SH-SY5Y (cell line): ENCODE measurements around the gene ROR2.

Source experiments
- GATA2 ChIP-seq: IDR thresholded peaks from 2 replicates; pipeline ENCODE4 v1.6.1; 2011; ENCODE audit warnings: mild to moderate bottlenecking, low read depth, low read length
- GATA3 ChIP-seq: IDR thresholded peaks from 2 replicates; pipeline ENCODE4 v1.6.1; 2011; ENCODE audit warnings: low read depth, mild to moderate bottlenecking, low read length, moderate library complexity

The ROR2 gene

DNA sequence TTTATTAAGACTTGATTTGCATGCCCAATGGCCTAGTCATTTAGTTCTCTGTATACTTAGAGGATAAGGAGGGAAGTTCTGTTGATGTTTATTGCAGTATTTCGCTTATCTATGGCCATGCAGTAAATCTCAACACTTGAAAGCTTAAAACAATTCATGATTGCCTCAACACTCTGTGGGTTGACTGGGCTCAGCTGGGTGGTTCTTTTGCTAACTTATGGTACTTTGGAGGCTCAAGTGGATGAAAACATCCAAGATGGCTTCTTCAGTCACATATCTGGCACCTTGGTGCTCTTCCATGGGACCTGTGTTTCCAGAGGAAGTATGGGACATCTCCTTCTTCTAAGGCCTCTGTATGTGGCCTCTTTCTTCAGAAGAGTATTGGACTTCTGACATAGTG, 10.3 kb upstream of the ROR2 start:
- TF ChIP-seq GATA3 (no peak), GATA2 (no peak)

DNA sequence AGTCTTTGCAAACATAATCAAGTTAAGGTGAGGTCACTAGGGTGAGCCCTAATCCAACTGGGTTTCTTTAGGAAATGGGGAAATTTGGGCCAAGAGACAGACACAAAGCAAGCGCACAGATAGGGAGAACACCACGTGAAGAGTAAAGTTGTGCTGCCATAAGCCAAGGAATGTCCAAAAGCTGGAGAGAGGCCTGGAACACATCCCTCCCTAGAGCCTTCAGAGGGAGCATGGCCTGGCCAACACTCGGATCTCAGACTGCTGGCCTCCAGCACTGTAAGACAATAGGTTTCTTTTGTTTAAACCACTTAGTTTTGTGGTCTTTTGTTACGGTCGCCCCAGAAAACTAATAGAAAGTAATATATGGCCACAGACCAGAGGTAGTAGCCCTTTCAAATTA, 8.1 kb upstream of the ROR2 start:
- TF ChIP-seq GATA3 (no peak), GATA2 (no peak)

DNA sequence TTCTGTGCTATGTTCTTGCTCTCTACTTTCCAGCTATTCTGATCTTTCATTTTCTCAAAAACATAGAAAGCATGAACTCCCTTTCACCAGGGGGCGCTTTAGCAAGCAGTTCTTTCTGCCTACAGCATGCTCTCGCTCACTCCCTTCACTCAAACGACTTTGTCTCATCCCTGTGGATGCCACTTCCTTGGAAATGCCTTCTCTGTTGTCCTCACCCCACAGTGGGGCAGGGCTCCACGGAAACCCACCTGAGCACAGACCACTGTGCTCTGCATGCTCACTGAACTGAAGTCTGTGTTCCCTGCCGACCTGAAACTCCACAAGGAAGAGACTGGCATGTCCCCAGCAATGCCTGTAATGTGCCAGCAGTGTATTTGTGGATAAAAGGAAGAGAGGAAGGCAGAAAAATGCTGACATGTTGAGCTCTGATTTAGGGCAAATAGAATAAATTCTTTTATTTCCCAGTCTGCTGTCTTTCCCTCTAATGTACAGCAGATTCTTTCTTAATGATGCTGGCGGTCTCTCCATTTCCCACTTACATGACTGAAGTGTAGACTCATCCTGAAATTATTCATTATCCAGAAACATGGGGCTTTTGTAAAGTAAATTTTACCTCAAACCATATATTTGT, 4.9 kb upstream of the ROR2 start:
- TF ChIP-seq GATA2 (no peak), GATA3 (no peak)

DNA sequence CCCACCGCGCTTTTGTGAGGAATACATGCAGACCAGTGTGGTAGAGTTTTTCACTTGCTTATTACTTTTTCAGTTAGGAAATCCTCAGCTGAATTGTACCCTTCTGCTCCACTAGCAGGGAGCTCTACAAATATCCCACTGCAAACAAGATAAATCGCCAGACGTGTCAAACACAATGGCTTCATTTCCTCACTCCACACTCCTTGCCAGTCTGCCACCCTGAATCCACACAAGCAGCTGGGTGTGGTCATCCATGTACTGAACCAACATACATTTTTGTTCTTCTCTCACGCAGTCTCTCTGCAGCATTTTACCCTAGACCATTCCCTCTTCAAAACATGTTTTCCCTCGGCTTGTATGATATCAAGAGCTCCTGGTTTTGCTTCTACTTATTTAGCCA, 3.7 kb upstream of the ROR2 start:
- TF ChIP-seq GATA3 (no peak), GATA2 (no peak)

DNA sequence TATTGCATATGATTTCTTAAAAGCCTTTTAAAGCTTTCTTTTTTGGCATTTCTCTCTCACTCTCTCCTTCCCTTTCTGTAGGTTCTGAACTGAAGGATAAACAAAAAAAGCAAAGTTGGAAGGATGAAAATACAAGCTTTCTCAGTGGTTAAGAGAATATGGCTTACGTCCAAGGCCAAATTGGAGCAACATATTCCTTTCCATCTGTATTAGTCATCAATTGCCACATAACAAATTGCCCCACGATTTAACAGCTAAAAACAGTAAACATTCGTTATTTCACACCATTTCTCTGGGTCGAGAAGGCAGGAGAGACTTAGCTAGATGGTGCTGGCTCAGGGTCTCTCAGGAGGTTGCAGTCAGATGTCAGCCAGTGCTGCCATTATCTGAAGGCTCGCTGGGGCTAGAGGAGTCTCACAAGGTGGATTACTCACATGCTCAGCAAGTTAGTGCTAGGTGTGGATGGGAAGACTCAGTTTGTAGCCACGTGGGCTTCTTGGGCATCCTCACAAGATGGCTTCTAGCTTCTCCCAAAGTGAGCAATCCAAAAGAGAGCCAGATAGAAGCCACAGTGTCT, 2.0 kb upstream of the ROR2 start:
- TF ChIP-seq GATA3 (no peak), GATA2 (no peak)

DNA sequence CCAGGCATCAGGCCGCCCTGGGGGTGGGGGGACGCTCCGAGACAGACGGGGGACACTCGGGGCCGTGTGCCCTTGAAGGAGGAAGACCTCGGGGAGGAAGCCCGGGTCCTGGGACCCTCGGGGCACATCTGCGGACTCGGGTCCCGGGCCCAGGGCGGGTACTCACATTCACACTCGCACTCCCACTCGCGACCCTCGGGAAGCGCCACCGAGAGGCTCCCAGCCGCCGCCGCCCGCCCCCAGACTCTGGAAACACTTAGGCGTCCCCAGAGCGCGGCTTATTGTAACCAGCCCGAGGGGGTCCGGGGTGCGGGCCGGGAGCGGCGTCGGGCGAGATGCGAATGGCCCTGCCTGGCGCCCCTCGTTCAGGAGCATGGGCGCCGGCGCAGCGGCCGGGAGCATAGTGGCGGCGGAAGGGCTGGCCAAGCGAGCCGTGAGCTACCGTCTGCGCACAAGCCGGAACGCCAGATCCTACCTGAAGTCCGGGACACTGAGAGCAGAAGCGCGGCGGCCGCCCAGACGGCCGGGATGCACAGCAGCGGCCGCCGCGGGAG, 559 bp downstream of the ROR2 start:
- TF ChIP-seq GATA2 = no peak
- no peak for TF ChIP-seq GATA3

DNA sequence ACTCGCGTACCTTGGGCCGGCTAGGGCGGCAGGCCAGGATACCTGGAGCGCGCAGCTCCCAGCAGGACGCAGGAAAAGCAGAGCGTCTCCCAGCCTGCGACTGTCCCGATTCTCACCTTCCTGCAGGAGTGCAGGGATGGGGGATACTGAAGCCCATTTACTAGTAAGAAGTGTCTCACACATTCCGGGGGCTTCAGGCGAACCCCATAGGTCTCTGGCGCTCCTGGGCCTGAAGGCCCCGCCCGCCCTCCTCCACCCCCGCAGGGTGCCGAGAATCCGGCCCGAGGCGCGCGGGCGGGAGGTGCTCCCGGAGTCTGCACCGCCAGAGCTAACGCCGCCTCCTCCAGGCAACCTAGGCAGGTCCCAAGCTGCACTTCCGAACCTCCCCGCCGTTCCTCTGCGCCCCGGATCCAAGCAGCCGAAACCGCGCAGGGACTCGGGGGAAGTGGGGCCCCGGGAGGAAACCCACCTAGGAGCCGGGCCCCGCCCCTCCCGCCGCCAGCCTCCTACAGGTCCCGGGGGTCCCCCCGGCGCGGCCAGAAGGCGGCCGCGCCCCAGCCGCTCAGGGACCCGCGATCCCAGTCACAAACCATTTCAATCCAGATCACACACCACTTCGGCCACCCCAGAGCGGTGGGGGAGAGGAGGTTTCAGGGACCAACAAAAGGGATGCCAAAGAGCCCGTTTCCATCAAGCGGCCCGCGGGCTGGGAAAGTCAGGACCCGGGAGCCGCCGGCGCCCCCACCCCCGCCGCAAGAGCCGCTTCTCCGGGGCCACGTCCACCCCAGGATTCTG, 1.2 kb downstream of the ROR2 start:
- TF ChIP-seq GATA3 (no peak), GATA2 (no peak)

DNA sequence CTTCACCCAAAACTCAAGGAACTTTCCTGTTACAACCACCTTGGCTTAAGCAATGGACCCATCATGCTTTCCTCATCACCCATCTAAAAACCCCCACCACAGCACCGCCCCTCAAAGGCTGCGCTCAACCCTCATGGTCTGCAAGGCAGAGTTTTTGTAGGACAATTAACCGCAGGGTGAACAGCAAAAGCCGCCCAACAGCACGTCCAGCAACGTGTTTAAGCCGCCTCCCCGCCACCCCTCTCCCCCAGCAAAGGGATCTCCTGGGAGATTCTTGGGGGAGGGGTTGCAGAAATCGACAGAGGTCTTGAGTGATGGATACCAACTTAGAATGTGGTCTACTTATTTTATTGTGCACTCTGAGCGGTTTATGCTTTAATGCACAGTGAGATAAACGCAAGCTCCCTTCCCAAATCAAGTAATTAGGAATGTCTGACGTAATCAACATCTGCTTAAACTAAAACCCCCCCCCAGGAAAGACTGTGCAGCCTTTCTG, 1.9 kb downstream of the ROR2 start:
- TF ChIP-seq GATA3 = no peak
- no peak for TF ChIP-seq GATA2

DNA sequence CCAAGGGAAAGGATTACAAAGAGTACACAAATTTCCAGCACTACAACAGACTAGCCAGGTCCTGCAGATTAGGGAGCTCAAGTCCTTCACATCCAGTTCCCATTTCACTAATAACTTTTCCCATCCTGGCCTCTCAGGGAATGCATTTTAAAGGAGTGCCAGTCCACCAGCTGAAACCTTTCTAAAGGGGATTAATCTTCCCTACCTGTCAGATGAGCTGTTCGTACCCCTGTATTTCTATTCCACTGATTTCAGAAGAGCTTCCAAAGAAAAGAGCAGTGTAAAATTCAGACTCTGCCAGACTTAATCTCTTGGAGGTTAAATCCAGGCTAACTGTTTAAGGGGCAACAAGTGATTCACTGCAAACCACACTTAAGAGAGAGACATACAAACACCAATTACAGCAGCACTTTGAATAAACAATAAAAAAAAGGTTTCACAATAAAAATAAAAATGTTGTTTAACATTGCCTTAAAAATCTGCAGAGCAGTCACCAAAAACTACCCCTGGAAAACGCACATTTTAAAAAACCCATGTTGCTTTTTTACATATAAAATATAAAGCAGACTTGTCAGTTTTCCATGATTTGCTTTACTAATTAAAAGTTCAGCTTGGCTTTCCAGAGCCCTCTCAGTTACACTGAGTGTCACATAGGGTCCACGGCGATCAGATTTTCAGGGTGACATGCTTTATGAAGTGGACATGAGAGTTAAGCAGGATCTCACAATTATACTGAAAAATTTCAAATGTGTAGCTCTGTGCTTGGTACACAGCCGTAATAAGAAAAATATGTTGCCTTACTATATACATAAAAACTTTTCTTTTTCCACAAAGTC, 3.2 kb downstream of the ROR2 start:
- TF ChIP-seq GATA2 = no peak
- no peak for TF ChIP-seq GATA3

DNA sequence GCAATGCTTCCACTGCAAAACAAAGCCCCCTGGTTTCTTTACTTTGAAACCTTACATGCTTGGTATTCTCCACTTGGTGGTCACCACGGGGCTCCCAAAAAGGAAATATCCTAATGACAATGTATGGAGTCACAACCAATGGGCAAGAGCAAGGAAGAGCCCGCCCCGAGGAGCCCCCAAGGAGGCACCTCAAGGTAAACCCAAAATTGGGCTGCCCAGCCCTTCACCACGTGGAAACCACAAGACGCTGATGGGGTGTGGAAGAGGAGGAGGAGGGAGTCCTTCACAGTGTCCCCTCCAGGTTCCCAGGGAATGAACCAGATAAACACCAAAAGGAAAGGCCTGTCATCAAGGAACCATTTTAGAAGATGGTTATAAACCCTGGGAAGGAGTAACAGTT, 3.8 kb downstream of the ROR2 start:
- no peak for TF ChIP-seq GATA2
- TF ChIP-seq GATA3 = no peak

DNA sequence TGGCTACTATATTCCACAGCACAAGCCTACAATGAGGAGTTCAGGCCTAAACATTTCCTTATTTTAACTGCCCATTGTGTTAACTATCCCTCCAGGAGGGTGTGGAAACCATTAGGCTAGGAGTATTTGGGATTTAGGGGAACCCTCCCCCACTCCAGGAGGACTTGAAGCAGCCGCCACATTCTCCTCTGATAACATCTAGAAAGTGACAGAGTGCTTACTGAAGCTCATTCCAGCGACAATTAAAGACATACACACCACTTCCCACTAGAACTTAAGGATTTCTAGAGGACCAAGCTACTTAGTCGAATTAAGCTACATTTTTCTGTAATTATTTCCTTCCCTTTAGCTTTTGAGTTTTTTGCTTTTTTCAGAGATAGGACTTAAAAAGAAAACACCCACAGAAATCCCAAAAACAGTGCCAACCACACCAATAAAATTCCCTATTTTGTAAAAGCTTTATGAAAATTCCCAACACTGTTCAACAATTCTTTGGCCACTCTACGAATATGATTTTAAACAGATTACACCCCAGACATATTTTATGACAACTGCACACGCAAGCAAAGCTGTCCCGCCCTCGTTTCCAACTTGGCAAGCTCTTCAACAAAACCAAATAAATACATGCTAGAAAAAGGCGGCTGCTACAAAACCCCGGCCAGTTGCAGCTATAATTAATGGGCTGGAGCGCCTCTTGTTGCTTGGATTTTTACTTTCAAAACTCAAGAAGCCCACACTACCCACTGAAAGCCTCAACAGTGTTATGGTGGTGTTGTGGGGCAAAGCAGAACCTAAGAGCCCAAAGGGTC, 4.5 kb downstream of the ROR2 start:
- TF ChIP-seq GATA3 (peak; percentile 27; the same call in 1 of the 2 replicates), GATA2 (0 out of 2 replicates have a peak, but pooled peaks have one; percentile 28)

DNA sequence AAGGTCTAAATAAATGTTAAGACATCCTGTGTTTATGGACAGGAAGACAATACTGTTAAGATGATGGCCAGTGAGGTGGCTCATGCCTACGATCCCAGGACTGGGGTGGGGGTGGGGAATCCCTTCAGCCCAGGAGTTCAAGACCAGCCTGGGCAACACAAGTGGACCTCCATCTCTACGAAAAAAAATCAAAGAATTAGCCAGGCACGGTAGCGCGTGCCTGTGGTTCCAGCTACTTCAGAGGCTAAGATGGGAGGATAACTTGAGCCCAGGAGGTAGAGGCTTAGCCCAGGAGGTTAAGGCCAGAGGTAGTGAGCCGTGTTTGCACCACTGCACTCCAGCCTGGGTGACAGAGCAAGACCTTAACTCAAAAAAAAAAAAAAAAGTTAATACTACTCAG, 5.3 kb downstream of the ROR2 start:
- TF ChIP-seq GATA3 (no peak), GATA2 (no peak)
